ENCODE results near the gene TUBD1.

DNA sequence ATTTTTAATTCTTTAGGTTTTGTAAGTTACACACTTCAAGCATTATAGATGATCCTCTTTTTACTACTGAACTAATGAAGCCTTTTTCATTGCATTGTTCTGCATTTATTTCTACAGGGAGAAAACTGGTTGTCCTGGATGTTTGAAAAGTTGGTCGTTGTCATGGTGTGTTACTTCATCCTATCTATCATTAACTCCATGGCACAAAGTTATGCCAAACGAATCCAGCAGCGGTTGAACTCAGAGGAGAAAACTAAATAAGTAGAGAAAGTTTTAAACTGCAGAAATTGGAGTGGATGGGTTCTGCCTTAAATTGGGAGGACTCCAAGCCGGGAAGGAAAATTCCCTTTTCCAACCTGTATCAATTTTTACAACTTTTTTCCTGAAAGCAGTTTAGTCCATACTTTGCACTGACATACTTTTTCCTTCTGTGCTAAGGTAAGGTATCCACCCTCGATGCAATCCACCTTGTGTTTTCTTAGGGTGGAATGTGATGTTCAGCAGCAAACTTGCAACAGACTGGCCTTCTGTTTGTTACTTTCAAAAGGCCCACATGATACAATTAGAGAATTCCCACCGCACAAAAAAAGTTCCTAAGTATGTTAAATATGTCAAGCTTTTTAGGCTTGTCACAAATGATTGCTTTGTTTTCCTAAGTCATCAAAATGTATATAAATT, 53.0 kb downstream of the TUBD1 start:
- TF ChIP-seq, protein P1, sequence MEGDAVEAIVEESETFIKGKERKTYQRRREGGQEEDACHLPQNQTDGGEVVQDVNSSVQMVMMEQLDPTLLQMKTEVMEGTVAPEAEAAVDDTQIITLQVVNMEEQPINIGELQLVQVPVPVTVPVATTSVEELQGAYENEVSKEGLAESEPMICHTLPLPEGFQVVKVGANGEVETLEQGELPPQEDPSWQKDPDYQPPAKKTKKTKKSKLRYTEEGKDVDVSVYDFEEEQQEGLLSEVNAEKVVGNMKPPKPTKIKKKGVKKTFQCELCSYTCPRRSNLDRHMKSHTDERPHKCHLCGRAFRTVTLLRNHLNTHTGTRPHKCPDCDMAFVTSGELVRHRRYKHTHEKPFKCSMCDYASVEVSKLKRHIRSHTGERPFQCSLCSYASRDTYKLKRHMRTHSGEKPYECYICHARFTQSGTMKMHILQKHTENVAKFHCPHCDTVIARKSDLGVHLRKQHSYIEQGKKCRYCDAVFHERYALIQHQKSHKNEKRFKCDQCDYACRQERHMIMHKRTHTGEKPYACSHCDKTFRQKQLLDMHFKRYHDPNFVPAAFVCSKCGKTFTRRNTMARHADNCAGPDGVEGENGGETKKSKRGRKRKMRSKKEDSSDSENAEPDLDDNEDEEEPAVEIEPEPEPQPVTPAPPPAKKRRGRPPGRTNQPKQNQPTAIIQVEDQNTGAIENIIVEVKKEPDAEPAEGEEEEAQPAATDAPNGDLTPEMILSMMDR (IDR thresholded peaks at IDR 0.05), result no peak
- TF ChIP-seq POLR2A (IDR thresholded peaks at IDR 0.05), result no peak
